Type B pancreatic cell (in vitro differentiated cells): ENCODE results near the gene DDX41. TPM values are rescaled to one million over a fixed set of nuclear protein-coding genes. Genes with fewer than 3 reads are reported as not detected.

ENCODE experiments used
- DNase-seq: peaks from one replicate; pipeline ENCODE4 v3.0.0; 2021; ENCODE audit warnings: mixed read lengths; ENCODE audit not compliant: unreplicated experiment; ENCODE audit errors: extremely low spot score
- H3K27ac Mint-ChIP-seq: 2 replicates; pipeline ENCODE4 v1.8.0; 2021; ENCODE audit warnings: mild to moderate bottlenecking, mixed read lengths
- H3K27me3 Mint-ChIP-seq: 2 replicates; pipeline ENCODE4 v1.8.0; 2021; ENCODE audit warnings: mixed read lengths
- H3K36me3 Mint-ChIP-seq: 2 replicates; pipeline ENCODE4 v1.8.0; 2021; ENCODE audit warnings: mixed read lengths
- H3K4me1 Mint-ChIP-seq: one replicate; pipeline ENCODE4 v1.8.0; 2021; ENCODE audit warnings: mixed read lengths; ENCODE audit not compliant: unreplicated experiment
- H3K4me3 Mint-ChIP-seq: 2 replicates; pipeline ENCODE4 v1.8.0; 2021; ENCODE audit warnings: mild to moderate bottlenecking, mixed read lengths
- H3K9me3 Mint-ChIP-seq: 2 replicates; pipeline ENCODE4 v1.8.0; 2021; ENCODE audit warnings: mixed read lengths
- CTCF ChIP-seq: fragments of 200-600 bp; sonication (generic); conservative IDR thresholded peaks from 2 replicates; pipeline ENCODE4 v1.5.0; 2021; ENCODE audit warnings: antibody characterized with exemption, mild to moderate bottlenecking
- total RNA-seq: library from RNA; stranded (reverse); gene quantifications from 2 replicates; pipeline ENCODE4 v1.2.1, GENCODE V29; 2021; ENCODE audit warnings: low replicate concordance

Gene DDX41
- total RNA-seq, 1 donor from 2014 or later = 99.7 TPM

DNA sequence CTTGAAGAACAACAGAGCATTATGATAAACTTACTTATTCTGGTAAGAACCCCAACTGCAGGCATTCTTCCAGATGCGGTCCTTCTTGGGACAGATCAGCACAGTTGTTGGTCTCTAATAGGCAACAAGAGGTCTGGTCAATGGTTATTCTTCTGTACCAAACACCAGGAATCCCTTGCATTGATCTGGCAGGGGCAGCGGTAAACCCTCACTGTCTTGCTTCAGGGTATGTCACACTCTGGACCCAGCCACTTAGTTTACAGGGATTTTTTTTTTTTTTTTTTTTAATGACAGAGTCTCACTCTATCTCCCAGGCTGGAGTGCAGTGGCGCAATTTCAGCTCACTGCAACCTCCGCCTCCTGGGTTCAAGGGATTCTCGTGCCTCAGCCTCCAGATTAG lies 38.9 kb upstream of the DDX41 start:
- Mint-ChIP-seq H3K4me1 (peaks cover 26% of the 10 kb centered on the region), H3K4me3 (peak overlapping the region; percentile 63), H3K9me3 (no peaks in the 10 kb centered on the region), H3K36me3 (peaks cover 5% of the 10 kb centered on the region), H3K27me3 (no peaks in the 10 kb centered on the region), H3K27ac (no peak overlapping the region)
- TF ChIP-seq CTCF = no peak
- no peak for DNase-seq

- peak overlapping the region; percentile 63 for H3K4me3 Mint-ChIP-seq
- no peak for DNase-seq
Observed at GRCh38 chr5:177555228-177555627, 38.5 kb upstream of the DDX41 start.

DNA sequence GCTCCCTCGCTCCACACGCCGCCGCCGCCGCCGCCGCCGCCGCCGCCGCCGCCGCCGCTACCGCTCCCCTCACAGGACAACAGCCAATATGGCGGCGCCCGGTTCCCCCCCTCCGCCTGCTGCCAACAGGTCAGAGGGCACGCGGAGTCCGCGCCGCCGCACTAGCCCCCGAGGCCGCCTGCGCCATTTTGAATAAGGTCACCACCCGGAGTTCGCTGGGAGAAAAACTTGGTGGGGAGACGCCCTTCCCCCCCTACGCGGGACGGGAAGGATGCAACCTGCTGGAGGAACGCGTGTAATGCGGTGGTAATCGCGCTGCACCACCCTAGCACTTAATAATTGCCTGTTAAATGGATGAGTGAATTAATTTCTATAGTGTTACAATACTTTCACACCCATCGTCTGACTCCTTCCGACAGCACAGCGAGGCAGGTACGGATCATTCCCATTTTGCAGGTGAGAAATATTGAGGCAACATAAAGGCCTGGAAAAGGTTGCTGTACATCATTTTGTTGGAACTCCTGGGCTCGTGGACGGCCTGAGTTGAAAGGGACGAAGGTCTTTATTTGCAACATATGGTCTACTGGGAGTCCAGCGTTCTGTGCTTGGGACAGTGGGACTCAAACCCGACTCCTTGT lies 37.8 kb upstream of the DDX41 start, which contains the start of gene FAM193B:
TSS of gene FAM193B (minus strand) at position 90 of the 638 bp plus-strand sequence. CDS start 105 bp downstream, outside the sequence.
- peak; percentile 68 for TF ChIP-seq CTCF
- Mint-ChIP-seq H3K27me3 (no peaks in the 10 kb centered on the region), H3K9me3 (no peaks in the 10 kb centered on the region), H3K4me3 (peak within 1 kb of the TSS; percentile 91), H3K4me1 (peaks cover 29% of the 10 kb centered on the region), H3K36me3 (peaks cover 10% of the 10 kb centered on the region), H3K27ac (peak within 1 kb of the TSS; percentile 78)
- peak; percentile 97 for DNase-seq

More at GRCh38 chr5:177555228-177555627, 38.5 kb upstream of the DDX41 start:
- H3K27me3 Mint-ChIP-seq = no peaks in the 10 kb centered on the region
- no peak overlapping the region for H3K27ac Mint-ChIP-seq
- H3K36me3 Mint-ChIP-seq = peaks cover 8% of the 10 kb centered on the region
- peaks cover 28% of the 10 kb centered on the region for H3K4me1 Mint-ChIP-seq
- no peak for TF ChIP-seq CTCF
- no peaks in the 10 kb centered on the region for H3K9me3 Mint-ChIP-seq

- Mint-ChIP-seq H3K27me3 (no peaks in the 10 kb centered on the region), H3K4me1 (peaks cover 28% of the 10 kb centered on the region), H3K27ac (peak overlapping the region; percentile 56), H3K4me3 (peak overlapping the region; percentile 91), H3K36me3 (peaks cover 10% of the 10 kb centered on the region), H3K9me3 (no peaks in the 10 kb centered on the region)
- peak; percentile 74 for DNase-seq
- no peak for TF ChIP-seq CTCF
Observed at GRCh38 chr5:177553671-177554429, 37.1 kb upstream of the DDX41 start.

- Mint-ChIP-seq H3K4me3 (peak overlapping the region; percentile 91), H3K36me3 (peaks cover 13% of the 10 kb centered on the region), H3K4me1 (peaks cover 37% of the 10 kb centered on the region), H3K27ac (peak overlapping the region; percentile 56), H3K9me3 (no peaks in the 10 kb centered on the region), H3K27me3 (no peaks in the 10 kb centered on the region)
- DNase-seq = no peak
- TF ChIP-seq CTCF = no peak
Observed at GRCh38 chr5:177552839-177553455, 36.2 kb upstream of the DDX41 start.
